Activated CD4-positive, alpha-beta T cell treated with anti-CD3 and anti-CD28 coated beads, Interleukin-10, Interleukin-2, amounts not matched to agents 100 ng/mL and 50 ng/mL, durations not matched to agents 16 hours and 8 hours (primary cell): ENCODE results near the gene RASSF7.
A peak's percentile ranks its signal among the peaks of the same experiment; 100 is the strongest.

ENCODE experiments used
- DNase-seq: peaks from one replicate; pipeline ENCODE4 v3.0.0-alpha.2; 2020

RASSF7 gene

GRCh38 chr11:533586-534395, 27.0 kb upstream of the RASSF7 start:
- no peak for DNase-seq

GRCh38 chr11:534396-535209, 26.2 kb upstream of the RASSF7 start:
- peak; percentile 62 for DNase-seq

- no peak for DNase-seq
Measured at GRCh38 chr11:535210-535518, 25.6 kb upstream of the RASSF7 start.

- peak; percentile 97 for DNase-seq
Measured at GRCh38 chr11:535519-536454, 25.0 kb upstream of the RASSF7 start, which contains the start of gene HRAS. Gene HRAS, minus strand, starts transcription at chr11:535576.

- peak; percentile 94 for DNase-seq
Measured at GRCh38 chr11:536841-537621, 23.7 kb upstream of the RASSF7 start, which contains the start of gene LRRC56. Gene LRRC56, plus strand, starts transcription at chr11:537527. Its CDS starts 3,158 bp downstream, at chr11:540685.

- no peak for DNase-seq
Measured at GRCh38 chr11:537622-538430, 22.9 kb upstream of the RASSF7 start.

GRCh38 chr11:538431-539051, 22.2 kb upstream of the RASSF7 start:
- no peak for DNase-seq

GRCh38 chr11:539971-540481, 20.7 kb upstream of the RASSF7 start:
- DNase-seq: no peak

- DNase-seq: no peak
Measured at GRCh38 chr11:540583-541432, 20.0 kb upstream of the RASSF7 start.

- no peak for DNase-seq
Measured at GRCh38 chr11:541433-541885, 19.3 kb upstream of the RASSF7 start.

- DNase-seq: no peak
Measured at GRCh38 chr11:544817-545166, 16.0 kb upstream of the RASSF7 start.

- no peak for DNase-seq
Measured at GRCh38 chr11:545171-545570, 15.6 kb upstream of the RASSF7 start.

GRCh38 chr11:548700-549603, 11.8 kb upstream of the RASSF7 start:
- DNase-seq: no peak

- no peak for DNase-seq
Measured at GRCh38 chr11:550021-550745, 10.6 kb upstream of the RASSF7 start.

- DNase-seq: no peak
Measured at GRCh38 chr11:550746-551085, 10.1 kb upstream of the RASSF7 start.

GRCh38 chr11:551131-551530, 9.6 kb upstream of the RASSF7 start:
- no peak for DNase-seq

GRCh38 chr11:551596-551995, 9.2 kb upstream of the RASSF7 start:
- DNase-seq: no peak
